ENCODE data around the gene TSSK3. TPM values are rescaled to one million over a fixed set of nuclear protein-coding genes. Genes with fewer than 3 reads are reported as not detected.
A peak's percentile ranks its signal among the peaks of the same experiment; 100 is the strongest.

TSSK3 gene
- total and polyA plus RNA-seq, 2 of the 8 experiments (the other 6 are each of a cell fraction or from before 2014, with no cell fraction given), result 1.2 TPM

DNA sequence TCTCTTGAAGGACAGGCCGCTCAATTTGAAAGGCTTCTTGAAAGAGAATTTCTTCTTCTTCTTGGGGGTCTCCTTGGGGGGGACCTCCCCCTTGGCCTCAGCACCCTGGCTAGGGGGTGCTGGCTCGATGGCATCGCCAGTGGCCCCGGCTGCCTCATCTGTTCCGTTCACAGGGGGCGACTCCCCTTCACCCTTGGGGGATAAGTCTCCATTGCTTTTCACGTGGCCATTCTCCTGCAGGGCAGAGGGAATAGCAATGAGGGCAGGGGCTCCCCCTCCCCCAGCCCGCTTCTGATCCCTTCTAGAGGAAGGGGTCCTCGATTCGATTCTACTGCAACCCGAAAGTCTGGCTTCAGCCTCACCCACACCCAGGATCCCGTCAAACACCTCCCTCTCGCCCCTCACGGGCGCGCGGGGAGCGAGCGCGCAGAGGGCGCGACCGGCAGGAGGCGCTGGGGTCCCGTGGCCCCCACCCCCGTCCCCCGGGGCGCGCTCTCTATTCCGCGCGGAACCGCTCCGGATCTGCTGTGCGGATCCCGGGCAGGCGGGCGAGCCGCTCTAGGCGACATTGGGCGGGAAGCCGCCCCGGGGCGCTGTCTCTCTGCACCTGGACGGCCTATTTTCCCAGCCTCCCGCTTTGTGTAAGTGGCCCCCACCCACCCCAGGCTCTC lies 27.3 kb upstream of the TSSK3 start (continued):
- TF ChIP-seq TAF1 (IDR thresholded peaks at IDR 0.05; ENCODE audit: low read depth, low read length), result peak; percentile 34; the same call in 1 of the 2 replicates
- TF ChIP-seq, protein P1, sequence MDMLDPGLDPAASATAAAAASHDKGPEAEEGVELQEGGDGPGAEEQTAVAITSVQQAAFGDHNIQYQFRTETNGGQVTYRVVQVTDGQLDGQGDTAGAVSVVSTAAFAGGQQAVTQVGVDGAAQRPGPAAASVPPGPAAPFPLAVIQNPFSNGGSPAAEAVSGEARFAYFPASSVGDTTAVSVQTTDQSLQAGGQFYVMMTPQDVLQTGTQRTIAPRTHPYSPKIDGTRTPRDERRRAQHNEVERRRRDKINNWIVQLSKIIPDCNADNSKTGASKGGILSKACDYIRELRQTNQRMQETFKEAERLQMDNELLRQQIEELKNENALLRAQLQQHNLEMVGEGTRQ (IDR thresholded peaks at IDR 0.05; ENCODE audit: low read length), result no peak
- no peak for TF ChIP-seq CREB1 (IDR thresholded peaks at IDR 0.05)
- TF ChIP-seq RAD21 (IDR thresholded peaks at IDR 0.05 in 1 of 2, conservative IDR thresholded peaks at IDR 0.05 in 1 of 2; ENCODE audit: low read depth in 2 of 2, low read length in 2 of 2), result peak; percentile 0 to 20; a peak in 1 of 4 replicates
- TF ChIP-seq, protein P2, sequence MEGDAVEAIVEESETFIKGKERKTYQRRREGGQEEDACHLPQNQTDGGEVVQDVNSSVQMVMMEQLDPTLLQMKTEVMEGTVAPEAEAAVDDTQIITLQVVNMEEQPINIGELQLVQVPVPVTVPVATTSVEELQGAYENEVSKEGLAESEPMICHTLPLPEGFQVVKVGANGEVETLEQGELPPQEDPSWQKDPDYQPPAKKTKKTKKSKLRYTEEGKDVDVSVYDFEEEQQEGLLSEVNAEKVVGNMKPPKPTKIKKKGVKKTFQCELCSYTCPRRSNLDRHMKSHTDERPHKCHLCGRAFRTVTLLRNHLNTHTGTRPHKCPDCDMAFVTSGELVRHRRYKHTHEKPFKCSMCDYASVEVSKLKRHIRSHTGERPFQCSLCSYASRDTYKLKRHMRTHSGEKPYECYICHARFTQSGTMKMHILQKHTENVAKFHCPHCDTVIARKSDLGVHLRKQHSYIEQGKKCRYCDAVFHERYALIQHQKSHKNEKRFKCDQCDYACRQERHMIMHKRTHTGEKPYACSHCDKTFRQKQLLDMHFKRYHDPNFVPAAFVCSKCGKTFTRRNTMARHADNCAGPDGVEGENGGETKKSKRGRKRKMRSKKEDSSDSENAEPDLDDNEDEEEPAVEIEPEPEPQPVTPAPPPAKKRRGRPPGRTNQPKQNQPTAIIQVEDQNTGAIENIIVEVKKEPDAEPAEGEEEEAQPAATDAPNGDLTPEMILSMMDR (IDR thresholded peaks at IDR 0.05; ENCODE audit: control extremely low read depth in 1 of 3, insufficient read depth in 1 of 3, low read depth in 1 of 3, low read length in 3 of 3), result peak; percentile 29 to 62 (median 47); a peak in 3 of 4 replicates
- TF ChIP-seq, protein P3, sequence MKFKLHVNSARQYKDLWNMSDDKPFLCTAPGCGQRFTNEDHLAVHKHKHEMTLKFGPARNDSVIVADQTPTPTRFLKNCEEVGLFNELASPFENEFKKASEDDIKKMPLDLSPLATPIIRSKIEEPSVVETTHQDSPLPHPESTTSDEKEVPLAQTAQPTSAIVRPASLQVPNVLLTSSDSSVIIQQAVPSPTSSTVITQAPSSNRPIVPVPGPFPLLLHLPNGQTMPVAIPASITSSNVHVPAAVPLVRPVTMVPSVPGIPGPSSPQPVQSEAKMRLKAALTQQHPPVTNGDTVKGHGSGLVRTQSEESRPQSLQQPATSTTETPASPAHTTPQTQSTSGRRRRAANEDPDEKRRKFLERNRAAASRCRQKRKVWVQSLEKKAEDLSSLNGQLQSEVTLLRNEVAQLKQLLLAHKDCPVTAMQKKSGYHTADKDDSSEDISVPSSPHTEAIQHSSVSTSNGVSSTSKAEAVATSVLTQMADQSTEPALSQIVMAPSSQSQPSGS (IDR thresholded peaks at IDR 0.05; ENCODE audit: low read length), result peak; percentile 70; the same call in 1 of the 2 replicates
- TF ChIP-seq PHF8 (conservative IDR thresholded peaks at IDR 0.05; ENCODE audit: low read depth, low read length), result peak; percentile 16; the same call in 1 of the 2 replicates
- no peak for TF ChIP-seq TCF12 (IDR thresholded peaks at IDR 0.05; ENCODE audit: low read depth, low read length)

Data from H1 (cell line).